K562 (cell line): Measurements from ENCODE around the gene MRRF. TPM values are rescaled to one million over a fixed set of nuclear protein-coding genes. Genes with fewer than 3 reads are reported as not detected.

Experiments
- ATAC-seq: fragments of 200-7000 bp; cut with Tn5 transposase; 3 replicates; pipeline ENCODE4 v1.9.1; 2020; ENCODE audit warnings: moderate library complexity
- BruUV-seq: library from RNA; stranded (reverse); fragments of 400-500 nt; replicated peaks from 2 replicates; lab custom pipeline; 2021; lab: Mats Ljungman, UMichigan
- CTCF ChIA-PET: fragments of 300-600 bp; formaldehyde crosslinking; extraction: SDS; loops from one replicate; lab custom pipeline; 2021; ENCODE audit warnings: low intra/inter-chr PET ratio; lab: Yijun Ruan, JAX
- POLR2A ChIA-PET: fragments of 300-600, 350-650 bp; sonication (Branson Sonifier 250); formaldehyde crosslinking; extraction: SDS; loops from one replicate; lab custom pipeline; 2021; ENCODE audit warnings: antibody characterized with exemption, inconsistent platforms; lab: Yijun Ruan, JAX
- DNase-seq, 4 experiments: peaks; one replicate each; pipeline versions ENCODE4 v3.0.0 to v3.0.0-alpha.2; 2011 to 2018; ENCODE audit warnings: low spot score in 3 of 4, mixed read lengths in 3 of 4; ENCODE audit errors: extremely low read depth in 1 of 4
- FAIRE-seq: peaks from 2 replicates; lab custom pipeline; 2011; peaks lifted over from hg19 to GRCh38; lab: Jason Lieb, UNC
- H2AFZ ChIP-seq: 2 replicates; pipeline ENCODE4 v1.6.0; 2011; ENCODE audit warnings: low read depth, low read length, control low read depth, inconsistent platforms
- H3K27ac ChIP-seq: fragments of 200-600 bp; 3 replicates; pipeline ENCODE4 v1.8.0; 2011; ENCODE audit warnings: low read depth, mild to moderate bottlenecking, control low read depth, inconsistent platforms, low read length, moderate library complexity, mixed read lengths; ENCODE audit errors: extremely low read depth
- H3K27me3 ChIP-seq, 2 experiments: fragments of 300-600 bp in 1 of 2; 2 replicates in 1 of 2; 3 replicates in 1 of 2; pipeline versions ENCODE4 v1.6.0 to v1.8.0; 2011; ENCODE audit warnings: inconsistent platforms in 2 of 2, low read length in 2 of 2, mild to moderate bottlenecking in 1 of 2, mixed read lengths in 1 of 2, moderate library complexity in 1 of 2; ENCODE audit not compliant: control insufficient read depth in 2 of 2, insufficient read depth in 2 of 2
- H3K36me3 ChIP-seq: fragments of 300-600 bp; 3 replicates; pipeline ENCODE4 v1.8.0; 2011; ENCODE audit warnings: mild to moderate bottlenecking, low read length, inconsistent platforms; ENCODE audit not compliant: control insufficient read depth, insufficient read depth
- H3K4me1 ChIP-seq, 2 experiments: fragments of 200-600 bp in 1 of 2; replicated peaks in 1 of 2; 2 replicates in 1 of 2; 3 replicates in 1 of 2; pipeline versions ENCODE4 v1.5.1 to v1.8.0; 2011; ENCODE audit warnings: inconsistent platforms in 2 of 2, low read length in 2 of 2, mild to moderate bottlenecking in 1 of 2, mixed read lengths in 1 of 2, moderate library complexity in 1 of 2; ENCODE audit not compliant: control insufficient read depth in 2 of 2, insufficient read depth in 2 of 2
- H3K4me2 ChIP-seq: 2 replicates; pipeline ENCODE4 v1.6.1; 2011; ENCODE audit warnings: low read length, control low read depth, inconsistent platforms, mixed read lengths; ENCODE audit not compliant: insufficient read depth
- H3K4me3 ChIP-seq: fragments of 200-600 bp; sonication (generic), shearing (Covaris generic); 2 replicates; pipeline ENCODE4 v1.5.1; 2016; ENCODE audit warnings: control low read depth, inconsistent platforms
- H3K79me2 ChIP-seq: fragments of 200-600 bp; 3 replicates; pipeline ENCODE4 v1.8.0; 2011; ENCODE audit warnings: low read length, inconsistent platforms; ENCODE audit not compliant: control insufficient read depth, insufficient read depth
- H3K9ac ChIP-seq, 2 experiments: 2 replicates each; pipeline versions ENCODE4 v1.6.0 to v1.6.1; 2011; ENCODE audit warnings: low read depth in 2 of 2, low read length in 2 of 2, control low read depth in 1 of 2, inconsistent platforms in 1 of 2, mild to moderate bottlenecking in 1 of 2, mixed read lengths in 1 of 2; ENCODE audit not compliant: insufficient read depth in 1 of 2
- H3K9me1 ChIP-seq: one replicate; pipeline ENCODE4 v1.6.0; 2011; ENCODE audit warnings: inconsistent platforms, mild to moderate bottlenecking, low read length, moderate library complexity; ENCODE audit not compliant: control insufficient read depth, insufficient read depth
- H3K9me3 ChIP-seq: replicated peaks from 2 replicates; pipeline ENCODE4 v1.5.1; 2011; ENCODE audit warnings: low read depth, low read length, inconsistent platforms; ENCODE audit not compliant: control insufficient read depth, insufficient read depth
- H4K20me1 ChIP-seq: replicated peaks from 2 replicates; pipeline ENCODE4 v1.6.1; 2011; ENCODE audit warnings: low read length, inconsistent platforms, mixed read lengths; ENCODE audit not compliant: control insufficient read depth, insufficient read depth
- ADNP ChIP-seq: fragments of 200-800 bp; sonication (Bioruptor generic); IDR thresholded peaks from 2 replicates; pipeline ENCODE4 v1.6.1; 2016; ENCODE audit warnings: missing genetic modification characterization, missing compliant biosample characterization
- BCOR ChIP-seq: fragments of 450-650 bp; IDR thresholded peaks from 2 replicates; pipeline ENCODE4 v1.6.1; 2016
- KDM1A ChIP-seq, 2 experiments: fragments of 450-650 bp; IDR thresholded peaks; 2 replicates each; pipeline ENCODE4 v1.6.1; 2016; ENCODE audit warnings: mild to moderate bottlenecking in 2 of 2
- NCOA2 ChIP-seq, 2 experiments: fragments of 450-650 bp; IDR thresholded peaks; 2 replicates each; pipeline ENCODE4 v1.6.1; 2018; ENCODE audit warnings: mild to moderate bottlenecking in 2 of 2, moderate library complexity in 1 of 2; ENCODE audit not compliant: partially characterized antibody in 2 of 2
- NFRKB ChIP-seq: fragments of 450-650 bp; IDR thresholded peaks from 2 replicates; pipeline ENCODE4 v1.6.1; 2016; ENCODE audit warnings: low read depth
- NFYB ChIP-seq: IDR thresholded peaks from 2 replicates; pipeline ENCODE4 v1.6.1; 2011; ENCODE audit warnings: mild to moderate bottlenecking, moderate library complexity; ENCODE audit not compliant: insufficient read length; ENCODE audit errors: extremely low read depth
- POLR2H ChIP-seq: IDR thresholded peaks from 2 replicates; pipeline ENCODE4 v1.6.1; 2016; ENCODE audit warnings: missing genetic modification characterization, low read depth, mild to moderate bottlenecking, control low read depth, missing compliant biosample characterization, moderate library complexity
- RAD21 ChIP-seq, 2 experiments: fragments of 250-450 bp in 1 of 2; fragments of 450-650 bp in 1 of 2; sonication (Bioruptor Pico) in 1 of 2; formaldehyde crosslinking in 1 of 2; IDR thresholded peaks in 1 of 2; conservative IDR thresholded peaks in 1 of 2; 2 replicates each; pipeline versions ENCODE4 v1.4.0 to v1.8.0; 2020 to 2022; ENCODE audit warnings: mild to moderate bottlenecking in 2 of 2, moderate library complexity in 1 of 2
- RBM25 ChIP-seq: fragments of 200-400 bp; formaldehyde crosslinking; IDR thresholded peaks from 2 replicates; pipeline ENCODE4 v1.6.1; 2018; ENCODE audit warnings: low read length, low read depth, moderate library complexity; ENCODE audit not compliant: severe bottlenecking
- SAFB2 ChIP-seq: fragments of 200-400 bp; formaldehyde crosslinking; IDR thresholded peaks from 2 replicates; pipeline ENCODE4 v1.6.1; 2018; ENCODE audit warnings: borderline replicate concordance, low read length, low read depth, moderate library complexity; ENCODE audit not compliant: severe bottlenecking
- SAP30 ChIP-seq: fragments of 200-600 bp; sonication (generic); IDR thresholded peaks from 2 replicates; pipeline ENCODE4 v1.6.1; 2012; ENCODE audit warnings: borderline replicate concordance, low read depth, mild to moderate bottlenecking, moderate library complexity, low read length, control low read depth, inconsistent platforms; ENCODE audit not compliant: insufficient read depth, poor library complexity, severe bottlenecking
- SIN3A ChIP-seq, 2 experiments: fragments of 150-350 bp in 1 of 2; IDR thresholded peaks; 2 replicates each; pipeline ENCODE4 v1.6.1; 2011 to 2016; ENCODE audit warnings: borderline replicate concordance in 2 of 2, low read depth in 2 of 2, low read length in 2 of 2, mild to moderate bottlenecking in 2 of 2, moderate library complexity in 2 of 2; ENCODE audit not compliant: control insufficient read depth in 1 of 2
- WGBS: fragments of 100-300 bp; shearing (Covaris generic); methylation state at CpG from one replicate; pipeline ENCODE4 v1.1.6; 2016; ENCODE audit warnings: low coverage, mixed read lengths; ENCODE audit not compliant: insufficient coverage; ENCODE audit errors: missing lambda C conversion rate; 5-methylcytosine and 5-hydroxymethylcytosine counted together
- in situ Hi-C: fragments of 300-500 bp; cut with MboI; formaldehyde crosslinking; loops from 4 replicates; pipeline ENCODE4 v1.15.0; 2018; ENCODE audit warnings: inconsistent platforms, mixed read lengths
- intact Hi-C: fragments of 100-400 bp; cut with micrococcal nuclease; formaldehyde crosslinking; loops from 2 replicates; pipeline ENCODE4 v1.14.2; 2022
- polyA plus RNA-seq, 8 experiments: library from polyadenylated mRNA; depleted of rRNA in 4 of 8; stranded (reverse) in 5 of 8; unstranded in 3 of 8; fragments of >200 nt; fragmentation: Nextera tagmentation in 2 of 8; fragmentation: Illumina TruSeq in 1 of 8; extraction: Ambion mirVana in 2 of 8; extraction: Trizol in 1 of 8; gene quantifications; 2 replicates each; pipeline versions ENCODE4 v1.2.1 to v1.2.3, GENCODE V29; 2011 to 2014; ENCODE audit warnings: inconsistent platforms in 1 of 8, missing spikeins in 1 of 8
- total RNA-seq, 7 experiments: library from RNA; depleted of rRNA in 6 of 7; stranded (reverse); fragments of >200 nt in 6 of 7; fragmentation: Illumina TruSeq in 2 of 7; extraction: Trizol in 2 of 7; gene quantifications; 2 replicates each; pipeline versions ENCODE4 v1.2.1 to v1.2.3, GENCODE V29; 2011 to 2021; ENCODE audit warnings: low replicate concordance in 1 of 7

MRRF gene
- total and polyA plus RNA-seq, 9 of the 15 experiments (the other 6 are each of a cell fraction or from before 2014, with no cell fraction given): 55.0 to 105 (median 81.2) TPM

DNA sequence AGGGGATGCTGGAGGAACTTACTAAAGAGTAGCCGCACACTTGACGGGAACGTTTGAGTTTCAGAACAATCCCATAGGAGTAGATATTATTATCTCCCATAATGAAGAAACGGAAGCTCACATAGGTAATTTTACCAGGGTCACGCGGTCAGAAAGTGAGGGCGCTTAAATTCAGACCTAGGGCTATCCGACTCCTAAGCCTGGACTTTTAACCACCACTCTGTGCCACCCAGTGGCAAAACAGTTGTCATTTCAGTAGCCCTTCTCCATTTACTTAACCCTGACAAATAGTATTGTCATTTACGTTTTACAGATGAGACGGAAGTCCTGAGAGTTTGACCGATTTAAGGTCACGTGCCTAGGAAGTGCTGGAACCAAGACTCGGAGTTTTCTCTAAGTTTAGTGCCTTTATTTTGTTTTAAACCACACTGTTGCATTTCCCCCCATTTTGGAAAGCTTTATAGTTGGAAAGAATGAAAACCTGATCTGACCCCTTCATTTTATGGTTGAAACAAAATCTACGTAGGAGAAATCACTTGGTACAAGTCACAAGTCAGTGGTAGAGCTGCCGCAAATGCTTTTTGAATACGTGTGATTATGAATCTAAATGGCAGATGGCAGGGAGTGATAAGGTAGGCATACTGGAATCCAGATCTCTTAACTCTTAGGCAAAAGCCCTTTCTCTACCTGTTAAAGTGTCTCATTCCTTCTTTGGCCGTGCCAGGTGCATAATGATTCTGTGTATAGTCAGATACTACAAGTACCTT, 650 bp downstream of the MRRF start (continued):
- TF ChIP-seq POLR2H (peak; percentile 64; the same call in 1 of the 2 replicates), SAP30 (no peak), NFYB (no peak), RAD21 (CRISPR knock-in tag; conservative IDR thresholded peaks at IDR 0.05 in 1 of 2, IDR thresholded peaks at IDR 0.05 in 1 of 2) (0 out of 4 replicates have a peak, but pooled peaks of 1 of the 2 experiments have one; percentile 15)

- no TSS peak for BruUV-seq
- no peak overlapping the region for H2AFZ ChIP-seq
- H3K4me2 ChIP-seq: no peak overlapping the region
- DNase-seq: no peak
- H3K36me3 ChIP-seq: peaks cover 59% of the 10 kb centered on the region
- no peak overlapping the region for H3K9ac ChIP-seq
- no peak overlapping the region for H3K27ac ChIP-seq
- H3K9me1 ChIP-seq: no peaks in the 10 kb centered on the region
- no peak for ATAC-seq
- intact Hi-C loops (no loop called here), in situ Hi-C loops (no loop called here)
- H3K4me1 ChIP-seq: peaks cover 0 to 8% of the 10 kb centered on the region in 2 experiments; a peak in 2 of 5 replicates
- no peak for TF ChIP-seq SAFB2
- peak; percentile 38; a peak in 1 of 4 replicates for TF ChIP-seq KDM1A (IDR thresholded peaks at IDR 0.05)
- peak; percentile 81 for TF ChIP-seq BCOR
- no peak for TF ChIP-seq NCOA2 (IDR thresholded peaks at IDR 0.05; ENCODE audit: partially characterized antibody in 2 of 2)
- peak; percentile 89 for TF ChIP-seq RBM25
- TF ChIP-seq ADNP: peak; percentile 58; the same call in 1 of the 2 replicates
- TF ChIP-seq SIN3A (IDR thresholded peaks at IDR 0.05; ENCODE audit: borderline replicate concordance in 2 of 2, control insufficient read depth in 1 of 2, low read depth in 2 of 2, low read length in 2 of 2): no peak
- TF ChIP-seq NFRKB: no peak
- 94% methylated on average over 6 of the region's 6 CpGs for WGBS
- H3K79me2 ChIP-seq: peaks cover 90% of the 10 kb centered on the region
- no peaks in the 10 kb centered on the region for H3K9me3 ChIP-seq
- no peak overlapping the region for H3K4me3 ChIP-seq
- no peak for FAIRE-seq
- CTCF ChIA-PET: no interaction called here
- POLR2A ChIA-PET: no interaction called here
- no peaks in the 10 kb centered on the region for H4K20me1 ChIP-seq
- H3K27me3 ChIP-seq: no peaks in the 10 kb centered on the region
Observed at GRCh38 chr9:122268041-122268814, 3.5 kb downstream of the MRRF start.
